GM23338 (cell line): ENCODE results near the gene SPAAR. TPM values are rescaled to one million over a fixed set of nuclear protein-coding genes. Genes with fewer than 3 reads are reported as not detected.

Experiments used
- ATAC-seq: fragments of 200-7000 bp; cut with Tn5 transposase; 3 replicates; pipeline ENCODE4 v1.9.1; 2020
- DNase-seq: peaks from one replicate; pipeline ENCODE4 v3.0.0-alpha.2; 2015; ENCODE audit warnings: low spot score
- H2AFZ ChIP-seq: fragments of 200-600 bp; sonication (generic); 2 replicates; pipeline ENCODE4 v1.8.0; 2016; ENCODE audit warnings: antibody characterized with exemption, mild to moderate bottlenecking, moderate library complexity
- H3F3A ChIP-seq: fragments of 200-600 bp; sonication (generic); replicated peaks from 2 replicates; pipeline ENCODE4 v1.8.0; 2017; ENCODE audit warnings: antibody characterized with exemption, mixed run types, low read depth
- H3K27ac ChIP-seq: fragments of 200-600 bp; sonication (generic); 2 replicates; pipeline ENCODE4 v1.6.1; 2016; ENCODE audit warnings: low read depth
- H3K27me3 ChIP-seq: fragments of 200-600 bp; sonication (generic); 2 replicates; pipeline ENCODE4 v1.8.0; 2016; ENCODE audit warnings: mild to moderate bottlenecking, mixed run types, moderate library complexity; ENCODE audit not compliant: insufficient read depth
- H3K36me3 ChIP-seq: fragments of 200-600 bp; sonication (generic); 2 replicates; pipeline ENCODE4 v1.8.0; 2016; ENCODE audit warnings: mild to moderate bottlenecking; ENCODE audit not compliant: insufficient read depth
- H3K4me1 ChIP-seq: fragments of 200-600 bp; sonication (generic); 2 replicates; pipeline ENCODE4 v1.8.0; 2016; ENCODE audit warnings: mild to moderate bottlenecking, moderate library complexity; ENCODE audit not compliant: insufficient read depth
- H3K4me2 ChIP-seq: fragments of 200-600 bp; sonication (generic); 2 replicates; pipeline ENCODE4 v1.7.1; 2017; ENCODE audit warnings: mixed run types
- H3K4me3 ChIP-seq: fragments of 200-600 bp; sonication (generic); 2 replicates; pipeline ENCODE4 v1.6.1; 2016; ENCODE audit warnings: mixed run types
- H3K79me2 ChIP-seq: fragments of 200-600 bp; sonication (generic); replicated peaks from 2 replicates; pipeline ENCODE4 v1.8.0; 2017; ENCODE audit warnings: mild to moderate bottlenecking; ENCODE audit not compliant: insufficient read depth
- H3K9me2 ChIP-seq: fragments of 200-600 bp; sonication (generic); 2 replicates; pipeline ENCODE4 v1.8.0; 2017; ENCODE audit not compliant: insufficient read depth
- H4K20me1 ChIP-seq: fragments of 200-600 bp; sonication (generic); replicated peaks from 2 replicates; pipeline ENCODE4 v1.8.0; 2017; ENCODE audit warnings: mild to moderate bottlenecking; ENCODE audit not compliant: insufficient read depth
- H3K27ac Mint-ChIP-seq: 2 replicates; pipeline ENCODE4 v1.8.0; 2020; ENCODE audit warnings: inconsistent platforms, mild to moderate bottlenecking, moderate library complexity, mixed read lengths
- H3K27me3 Mint-ChIP-seq: 3 replicates; pipeline ENCODE4 v1.8.0; 2022; ENCODE audit warnings: low read depth, mild to moderate bottlenecking, moderate library complexity, mixed read lengths, inconsistent platforms; ENCODE audit not compliant: insufficient read depth, poor library complexity
- H3K36me3 Mint-ChIP-seq: 3 replicates; pipeline ENCODE4 v1.8.0; 2021; ENCODE audit warnings: low read depth, mild to moderate bottlenecking, inconsistent platforms, moderate library complexity, mixed read lengths
- H3K4me1 Mint-ChIP-seq: 3 replicates; pipeline ENCODE4 v1.8.0; 2020; ENCODE audit warnings: mild to moderate bottlenecking, inconsistent platforms, mixed read lengths
- H3K4me3 Mint-ChIP-seq: 3 replicates; pipeline ENCODE4 v1.8.0; 2021; ENCODE audit warnings: moderate library complexity, mild to moderate bottlenecking, inconsistent platforms, mixed read lengths
- H3K9me3 Mint-ChIP-seq: 3 replicates; pipeline ENCODE4 v1.8.0; 2020; ENCODE audit warnings: moderate library complexity, mild to moderate bottlenecking, inconsistent platforms, mixed read lengths
- CTCF ChIP-seq, 2 experiments: fragments of 200-600 bp in 1 of 2; sonication (generic) in 1 of 2; conservative IDR thresholded peaks; 2 replicates each; pipeline versions ENCODE4 v1.5.1 to v1.6.1; 2016 to 2017; ENCODE audit warnings: antibody characterized with exemption in 2 of 2, low read depth in 2 of 2, mild to moderate bottlenecking in 2 of 2, moderate library complexity in 1 of 2
- ETS1 ChIP-seq: IDR thresholded peaks from 2 replicates; pipeline ENCODE4 v1.6.1; 2016; ENCODE audit warnings: antibody characterized with exemption
- EZH2 ChIP-seq: fragments of 200-600 bp; sonication (generic); IDR thresholded peaks from one replicate; pipeline ENCODE4 v1.8.0; 2017; ENCODE audit warnings: antibody characterized with exemption, mild to moderate bottlenecking, low read depth; ENCODE audit not compliant: unreplicated experiment
- EZH2phosphoT487 ChIP-seq: fragments of 200-600 bp; sonication (generic); IDR thresholded peaks from one replicate; pipeline ENCODE4 v1.8.1; 2018; ENCODE audit warnings: antibody characterized with exemption; ENCODE audit not compliant: unreplicated experiment
- JUNB ChIP-seq: IDR thresholded peaks from one replicate; pipeline ENCODE4 v1.6.1; 2016; ENCODE audit warnings: antibody characterized with exemption; ENCODE audit not compliant: unreplicated experiment
- NANOG ChIP-seq: IDR thresholded peaks from 2 replicates; pipeline ENCODE4 v1.6.1; 2016; ENCODE audit warnings: antibody characterized with exemption, borderline replicate concordance
- REST ChIP-seq: IDR thresholded peaks from one replicate; pipeline ENCODE4 v1.6.1; 2018; ENCODE audit warnings: antibody characterized with exemption; ENCODE audit not compliant: unreplicated experiment
- STAT1 ChIP-seq: IDR thresholded peaks from one replicate; pipeline ENCODE4 v1.6.1; 2016; ENCODE audit warnings: antibody characterized with exemption; ENCODE audit not compliant: unreplicated experiment
- ZNF114 ChIP-seq: fragments of 250-450 bp; sonication (Bioruptor Pico); IDR thresholded peaks from 2 replicates; pipeline ENCODE4 v1.5.0; 2020; ENCODE audit warnings: mild to moderate bottlenecking, moderate library complexity
- ZNF462 ChIP-seq: fragments of 250-450 bp; sonication (Bioruptor Pico); IDR thresholded peaks from 2 replicates; pipeline ENCODE4 v1.5.0; 2020; ENCODE audit warnings: mild to moderate bottlenecking, moderate library complexity
- polyA plus RNA-seq: library from polyadenylated mRNA; unstranded; fragments of >200 nt; fragmentation: Nextera tagmentation; extraction: Ambion mirVana; gene quantifications from 2 replicates; pipeline ENCODE4 v1.2.1, GENCODE V29; 2016
- total RNA-seq: library from RNA; depleted of rRNA; stranded (reverse); fragments of >200 nt; shearing (Covaris generic); gene quantifications from 2 replicates; pipeline ENCODE4 v1.2.3, GENCODE V29; 2014

The SPAAR gene
- total and polyA plus RNA-seq, 2 experiments from 2014 or later: not detected

- H3K27ac Mint-ChIP-seq: no peak within 1 kb of the TSS
These were observed 49.0 kb downstream of the SPAAR start, which contains the start of gene OR2S2 for GRCh38 chr9:35958104-35958837. Gene OR2S2, minus strand, starts transcription at chr9:35958154. Its CDS starts 56 bp downstream, at chr9:35958098.

More at GRCh38 chr9:35958104-35958837, 49.0 kb downstream of the SPAAR start, which contains the start of gene OR2S2:
- H2AFZ ChIP-seq: no peak within 1 kb of the TSS
- no peaks in the 10 kb centered on the region for H4K20me1 ChIP-seq
- H3K27me3 ChIP-seq: peaks cover 3% of the 10 kb centered on the region; the same call in 1 of the 2 replicates
- no peaks in the 10 kb centered on the region for H3K79me2 ChIP-seq
- no peak for DNase-seq
- Mint-ChIP-seq H3K36me3 (no peaks in the 10 kb centered on the region), H3K27me3 (peaks cover 5% of the 10 kb centered on the region), H3K9me3 (no peaks in the 10 kb centered on the region), H3K4me1 (peaks cover 3% of the 10 kb centered on the region; the same call in 2 of the 3 replicates), H3K4me3 (no peak within 1 kb of the TSS)
- TF ChIP-seq ZNF462 (CRISPR knock-in tag) (no peak), STAT1 (no peak), CTCF (conservative IDR thresholded peaks at IDR 0.05; ENCODE audit: low read depth in 2 of 2) (no peak), REST (no peak), ZNF114 (CRISPR knock-in tag) (no peak), ETS1 (no peak), NANOG (no peak), EZH2phosphoT487 (no peak), EZH2 (no peak), JUNB (no peak)
- H3K27ac ChIP-seq: no peak within 1 kb of the TSS
- H3K4me1 ChIP-seq: peaks cover 4% of the 10 kb centered on the region; the same call in 1 of the 2 replicates
- no peaks in the 10 kb centered on the region for H3K36me3 ChIP-seq
- H3K4me2 ChIP-seq: no peak within 1 kb of the TSS
- ATAC-seq: no peak
- no peak within 1 kb of the TSS for H3K4me3 ChIP-seq
- H3K9me2 ChIP-seq: no peaks in the 10 kb centered on the region
- no peaks in the 10 kb centered on the region for H3F3A ChIP-seq
